IMR-90 (cell line): ENCODE measurements around the gene C10orf62. TPM values are rescaled to one million over a fixed set of nuclear protein-coding genes. Genes with fewer than 3 reads are reported as not detected.

ENCODE experiments used
- ATAC-seq: fragments of 200-7000 bp; cut with Tn5 transposase; 2 replicates; pipeline ENCODE4 v1.9.1; 2020; ENCODE audit warnings: low read depth, mild to moderate bottlenecking, moderate library complexity
- BruUV-seq: library from RNA; stranded (reverse); fragments of 400-500 nt; replicated peaks from 2 replicates; lab custom pipeline; 2021; lab: Mats Ljungman, UMichigan
- CTCF ChIA-PET: fragments of 300-600 bp; formaldehyde crosslinking; extraction: SDS; loops from one replicate; lab custom pipeline; 2021; ENCODE audit warnings: antibody characterized with exemption; lab: Yijun Ruan, JAX
- POLR2A ChIA-PET: fragments of 300-600 bp; sonication (Branson Sonifier 250); formaldehyde crosslinking; loops from one replicate; lab custom pipeline; 2022; ENCODE audit warnings: antibody characterized with exemption; ENCODE audit not compliant: unreplicated experiment; lab: Charles Lee
- DNase-seq: peaks from one replicate; pipeline ENCODE4 v3.0.0; 2013
- H2AFZ ChIP-seq: replicated peaks from 2 replicates; pipeline ENCODE3; 2013; ENCODE audit warnings: low read length, mild to moderate bottlenecking; ENCODE audit not compliant: poor library complexity
- H2AK5ac ChIP-seq: 2 replicates; pipeline ENCODE4 v1.6.1; 2013; ENCODE audit warnings: low read depth, low read length, inconsistent platforms
- H2AK9ac ChIP-seq: replicated peaks from 2 replicates; pipeline ENCODE3; 2013; ENCODE audit warnings: mild to moderate bottlenecking, low read depth, low read length, moderate library complexity; ENCODE audit not compliant: poor library complexity
- H2BK120ac ChIP-seq: 2 replicates; pipeline ENCODE4 v1.6.1; 2013; ENCODE audit warnings: low read depth, low read length, inconsistent platforms
- H2BK15ac ChIP-seq: 3 replicates; pipeline ENCODE4 v1.6.1; 2013; ENCODE audit warnings: low read depth, low read length, inconsistent platforms
- H2BK20ac ChIP-seq: 2 replicates; pipeline ENCODE4 v1.6.1; 2013; ENCODE audit warnings: low read depth, mild to moderate bottlenecking, inconsistent platforms, low read length, moderate library complexity
- H2BK5ac ChIP-seq: 2 replicates; pipeline ENCODE4 v1.6.1; 2013; ENCODE audit warnings: mild to moderate bottlenecking, low read depth, low read length, inconsistent platforms; ENCODE audit not compliant: poor library complexity, severe bottlenecking
- H3K14ac ChIP-seq: replicated peaks from 2 replicates; pipeline ENCODE4 v1.6.1; 2013; ENCODE audit warnings: low read depth, low read length, inconsistent platforms
- H3K18ac ChIP-seq: 2 replicates; pipeline ENCODE4 v1.6.1; 2013; ENCODE audit warnings: low read depth, low read length, control low read depth
- H3K23ac ChIP-seq: 2 replicates; pipeline ENCODE4 v1.6.1; 2013; ENCODE audit warnings: low read depth, low read length, inconsistent platforms
- H3K27ac ChIP-seq: 2 replicates; pipeline ENCODE4 v1.5.1; 2013; ENCODE audit warnings: mild to moderate bottlenecking, control low read depth, low read length; ENCODE audit not compliant: insufficient read depth
- H3K27me3 ChIP-seq: 2 replicates; pipeline ENCODE4 v1.6.1; 2013; ENCODE audit warnings: low read length; ENCODE audit not compliant: control insufficient read depth, insufficient read depth
- H3K36me3 ChIP-seq: 2 replicates; pipeline ENCODE4 v1.6.1; 2013; ENCODE audit warnings: low read length, mixed read lengths; ENCODE audit not compliant: control insufficient read depth, insufficient read depth
- H3K4ac ChIP-seq: 2 replicates; pipeline ENCODE4 v1.6.1; 2013; ENCODE audit warnings: low read depth, low read length, inconsistent platforms
- H3K4me1 ChIP-seq: 2 replicates; pipeline ENCODE4 v1.6.1; 2013; ENCODE audit warnings: low read length, mixed read lengths; ENCODE audit not compliant: control insufficient read depth, insufficient read depth
- H3K4me2 ChIP-seq: 2 replicates; pipeline ENCODE4 v1.6.1; 2013; ENCODE audit warnings: low read depth, mild to moderate bottlenecking, control low read depth, low read length, moderate library complexity
- H3K4me3 ChIP-seq: 2 replicates; pipeline ENCODE4 v1.5.1; 2013; ENCODE audit warnings: low read depth, mild to moderate bottlenecking, control low read depth, low read length, moderate library complexity; ENCODE audit not compliant: insufficient read depth
- H3K56ac ChIP-seq: 2 replicates; pipeline ENCODE4 v1.6.1; 2013; ENCODE audit warnings: low read length, inconsistent platforms; ENCODE audit not compliant: insufficient read depth; ENCODE audit errors: extremely low read depth
- H3K79me1 ChIP-seq, 2 experiments: 2 replicates each; pipeline ENCODE4 v1.6.1; 2013; ENCODE audit warnings: low read length in 2 of 2, inconsistent platforms in 1 of 2, low read depth in 1 of 2
- H3K9ac ChIP-seq: 2 replicates; pipeline ENCODE4 v1.6.1; 2013; ENCODE audit warnings: low read depth, low read length, control low read depth
- H3K9me1 ChIP-seq: 2 replicates; pipeline ENCODE4 v1.6.1; 2013; ENCODE audit warnings: low read length, inconsistent platforms; ENCODE audit not compliant: insufficient read depth
- H3K9me3 ChIP-seq: 2 replicates; pipeline ENCODE4 v1.6.1; 2013; ENCODE audit warnings: low read length; ENCODE audit not compliant: control insufficient read depth, insufficient read depth
- H4K20me1 ChIP-seq: 2 replicates; pipeline ENCODE4 v1.6.1; 2013; ENCODE audit warnings: low read length, inconsistent platforms; ENCODE audit not compliant: insufficient read depth
- H4K5ac ChIP-seq: 2 replicates; pipeline ENCODE4 v1.6.1; 2013; ENCODE audit warnings: mild to moderate bottlenecking, low read depth, low read length, control low read depth
- H4K8ac ChIP-seq, 2 experiments: 2 replicates each; pipeline ENCODE4 v1.6.1; 2013; ENCODE audit warnings: low read depth in 2 of 2, low read length in 2 of 2, control low read depth in 1 of 2, inconsistent platforms in 1 of 2
- H4K91ac ChIP-seq: 2 replicates; pipeline ENCODE4 v1.6.1; 2013; ENCODE audit warnings: low read depth, low read length, inconsistent platforms; ENCODE audit not compliant: insufficient read depth
- BHLHE40 ChIP-seq: fragments of 150-350 bp; IDR thresholded peaks from 2 replicates; pipeline ENCODE4 v1.6.1; 2016; ENCODE audit warnings: mild to moderate bottlenecking, low read depth, low read length
- CEBPB ChIP-seq: IDR thresholded peaks from 2 replicates; pipeline ENCODE4 v1.6.1; 2012; ENCODE audit warnings: low read depth, low read length, improper control_type of control experiment
- CHD1 ChIP-seq: IDR thresholded peaks from 2 replicates; pipeline ENCODE4 v1.6.1; 2012; ENCODE audit warnings: low read depth, low read length, improper control_type of control experiment
- CTCF ChIP-seq: conservative IDR thresholded peaks from 2 replicates; pipeline ENCODE4 v1.5.1; 2012; ENCODE audit warnings: mild to moderate bottlenecking, low read depth, low read length, improper control_type of control experiment
- ELK1 ChIP-seq: fragments of 150-350 bp; IDR thresholded peaks from 2 replicates; pipeline ENCODE4 v1.6.1; 2016; ENCODE audit warnings: low read depth, mild to moderate bottlenecking, low read length, moderate library complexity, borderline replicate concordance
- FOS ChIP-seq: fragments of 150-350 bp; IDR thresholded peaks from 2 replicates; pipeline ENCODE4 v1.6.1; 2016; ENCODE audit warnings: low read depth, low read length
- MAFK ChIP-seq: IDR thresholded peaks from 2 replicates; pipeline ENCODE4 v1.6.1; 2012; ENCODE audit warnings: low read depth, low read length, improper control_type of control experiment
- MAZ ChIP-seq: IDR thresholded peaks from 2 replicates; pipeline ENCODE4 v1.6.1; 2012; ENCODE audit warnings: low read depth, mild to moderate bottlenecking, low read length, improper control_type of control experiment, moderate library complexity, borderline replicate concordance
- MXI1 ChIP-seq: IDR thresholded peaks from 2 replicates; pipeline ENCODE4 v1.6.1; 2012; ENCODE audit warnings: low read depth, mild to moderate bottlenecking, low read length, moderate library complexity, borderline replicate concordance
- RCOR1 ChIP-seq: IDR thresholded peaks from 2 replicates; pipeline ENCODE4 v1.6.1; 2012; ENCODE audit warnings: mild to moderate bottlenecking, low read length, improper control_type of control experiment; ENCODE audit not compliant: insufficient replicate concordance
- RFX5 ChIP-seq: IDR thresholded peaks from 2 replicates; pipeline ENCODE4 v1.8.0; 2012; ENCODE audit warnings: low read depth, mild to moderate bottlenecking, low read length, moderate library complexity
- SMC3 ChIP-seq: fragments of 150-350 bp; IDR thresholded peaks from 2 replicates; pipeline ENCODE4 v1.6.1; 2016; ENCODE audit warnings: low read depth, mild to moderate bottlenecking, antibody characterized with exemption, low read length, moderate library complexity
- USF2 ChIP-seq: fragments of 150-350 bp; IDR thresholded peaks from 2 replicates; pipeline ENCODE4 v1.6.1; 2017; ENCODE audit warnings: mild to moderate bottlenecking, antibody characterized with exemption, low read length, low read depth
- WGBS, 2 experiments: methylation state at CpG; one replicate each; pipeline versions ENCODE4 v1.1.5 to v1.1.7; 2013; ENCODE audit warnings: missing lambda C conversion rate in 2 of 2; ENCODE audit not compliant: insufficient read length in 1 of 2; ENCODE audit errors: extremely low coverage in 2 of 2; 5-methylcytosine and 5-hydroxymethylcytosine counted together
- dilution Hi-C: fragments of 300-500 bp; cut with HindIII; formaldehyde crosslinking; loops from one replicate; pipeline ENCODE4 v1.14.3; 2018; ENCODE audit warnings: low sequenced_read_pairs; ENCODE audit not compliant: unreplicated experiment
- in situ Hi-C: fragments of 300-500 bp; cut with MboI; formaldehyde crosslinking; loops from 3 replicates; pipeline ENCODE4 v1.14.3; 2019; ENCODE audit warnings: low sequenced_read_pairs, inconsistent platforms, mixed read lengths
- intact Hi-C: fragments of 100-400 bp; cut with micrococcal nuclease; formaldehyde crosslinking; loops from 2 replicates; pipeline ENCODE4 v1.10.0; 2022
- polyA plus RNA-seq, 3 experiments: library from polyadenylated mRNA; depleted of rRNA; stranded (reverse); fragments of >200 nt; gene quantifications; 2 replicates each; pipeline ENCODE4 v1.2.3, GENCODE V29; 2012; ENCODE audit warnings: low replicate concordance in 1 of 3
- total RNA-seq: library from RNA; depleted of rRNA; stranded (reverse); fragments of >200 nt; gene quantifications from 2 replicates; pipeline ENCODE4 v1.2.3, GENCODE V29; 2012

Gene C10orf62
- total and polyA plus RNA-seq, 2 of the 4 experiments (the other 2 are of a cell fraction) = not detected

- Histone ChIP-seq H3K4me1 (peaks cover 16% of the 10 kb centered on the region), H3K4me2 (no peak within 1 kb of the TSS), H3K23ac (no peak within 1 kb of the TSS), H2AK5ac (peak within 1 kb of the TSS; percentile 84), H3K36me3 (peaks cover 19% of the 10 kb centered on the region), H4K20me1 (peaks cover 5% of the 10 kb centered on the region; the same call in 1 of the 2 replicates), H3K9me3 (no peaks in the 10 kb centered on the region), H3K27me3 (no peaks in the 10 kb centered on the region), H3K79me1 (no peaks in the 10 kb centered on the region), H3K4me3 (no peak within 1 kb of the TSS), H3K18ac (no peak within 1 kb of the TSS), H2BK15ac (no peak within 1 kb of the TSS), H2AFZ (peak within 1 kb of the TSS; percentile 28), H2BK20ac (no peak within 1 kb of the TSS), H2BK5ac (no peak within 1 kb of the TSS), H2AK9ac (peak within 1 kb of the TSS; percentile 74), H3K27ac (no peak within 1 kb of the TSS), H3K56ac (no peak within 1 kb of the TSS), H4K8ac (peak within 1 kb of the TSS in 1 of 2 experiments; percentile 65; a peak in 1 of 4 replicates), H3K9ac (no peak within 1 kb of the TSS), H4K5ac (no peak within 1 kb of the TSS), H4K91ac (no peak within 1 kb of the TSS), H3K14ac (no peak within 1 kb of the TSS), H3K4ac (no peak within 1 kb of the TSS), H2BK120ac (no peak within 1 kb of the TSS), H3K9me1 (peaks cover 11% of the 10 kb centered on the region)
- ATAC-seq (peak; percentile 81), DNase-seq (peak; percentile 79)
- intact Hi-C loops = loop anchor here (1.0 to 5.0 kb wide), 4 partner anchors 40 to 160 kb away; partner anchors contain the start of gene AVPI1
- 73% methylated on average over 5 of the region's 16 CpGs; no CpG with 5 or more reads in 1 of the 2 experiments for WGBS, 2 experiments
- ChIA-PET POLR2A (interaction anchor here (0.5 kb wide), 1 partner anchor 171 kb away, joined by 3 read pairs; the partner anchor contains the start of gene RRP12), CTCF (interaction anchor here (0.5 to 1.3 kb wide), 9 partner anchors 13 to 159 kb away, joined by 3 to 7 read pairs (median 3); no protein-coding TSS in a partner anchor)
- in situ Hi-C loops = loop anchor here (10.0 kb wide), 1 partner anchor 162 kb away; the partner anchor contains the start of gene ZFYVE27
- dilution Hi-C loops = no loop called here
- BruUV-seq = no TSS peak
- TF ChIP-seq SMC3 (peak; percentile 91), ELK1 (no peak), RFX5 (no peak), CEBPB (peak; percentile 65), CTCF (peak; percentile 91), CHD1 (no peak), RCOR1 (no peak), MAFK (no peak), MAZ (no peak), USF2 (no peak), MXI1 (no peak), FOS (no peak), BHLHE40 (no peak)
Observed at GRCh38 chr10:97572214-97572989, 17.1 kb upstream of the C10orf62 start, which contains the start of gene ANKRD2. Gene ANKRD2, plus strand, starts transcription at chr10:97572779. Its CDS starts 10 bp downstream, at chr10:97572789.
